ENCODE results near the gene OXGR1.
"Not testable (repeated sequence)": the region's sequence is repeated elsewhere in the genome, so short reads cannot be mapped to it uniquely, and the experiment has no call there.

Gene OXGR1

GRCh38 chr13:96994017-96994857 is at the start of gene OXGR1:
TSS of gene OXGR1 (minus strand) at chr13:96994476. CDS start at chr13:96987759, 6,717 bp downstream.
- peak within 1 kb of the TSS; percentile 13; the same call in 1 of the 2 replicates for H3K4me3 ChIP-seq (ENCODE audit: control insufficient read depth, low read depth, low read length)
- no peak for TF ChIP-seq CTCF (IDR thresholded peaks at IDR 0.05; ENCODE audit: control insufficient read depth, insufficient read depth, low read depth, low read length, missing control alignments)
- DNase-seq (ENCODE audit: low read depth) = no peak

DNA sequence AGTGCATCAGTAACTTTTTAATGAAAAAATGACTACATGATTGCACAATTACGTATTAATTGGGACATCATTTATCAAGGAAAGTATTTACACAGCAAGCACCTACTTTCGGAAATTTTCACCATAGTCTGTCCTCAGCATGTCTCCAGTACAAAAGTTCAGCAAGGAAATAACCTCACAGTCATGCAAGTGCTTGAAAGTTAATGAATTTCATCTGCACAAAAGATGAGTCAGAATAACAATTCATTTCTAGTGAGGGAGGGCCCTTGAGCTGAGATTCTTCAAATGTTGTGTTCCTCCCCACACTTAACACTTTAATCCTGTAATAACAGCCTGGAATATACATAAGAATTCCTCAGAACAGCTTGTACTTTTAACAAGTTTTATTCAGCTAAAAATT is 49.0 kb upstream of the OXGR1 start:
- H3K4me3 ChIP-seq (ENCODE audit: control insufficient read depth, low read depth, low read length) = no peak overlapping the region
- peak; percentile 14 for DNase-seq (ENCODE audit: low read depth)
- no peak for TF ChIP-seq CTCF (IDR thresholded peaks at IDR 0.05; ENCODE audit: control insufficient read depth, insufficient read depth, low read depth, low read length, missing control alignments)

- peak; percentile 25 for TF ChIP-seq CTCF (IDR thresholded peaks at IDR 0.05; ENCODE audit: control insufficient read depth, insufficient read depth, low read depth, low read length, missing control alignments)
- no peak overlapping the region for H3K4me3 ChIP-seq (ENCODE audit: control insufficient read depth, low read depth, low read length)
- DNase-seq (ENCODE audit: low read depth) = peak; percentile 2
These were observed 36.6 kb upstream of the OXGR1 start for GRCh38 chr13:97030705-97031452.

GRCh38 chr13:97028441-97029299 is 34.4 kb upstream of the OXGR1 start:
- H3K4me3 ChIP-seq (ENCODE audit: control insufficient read depth, low read depth, low read length) = no peak overlapping the region
- DNase-seq (ENCODE audit: low read depth) = no peak
- TF ChIP-seq CTCF (IDR thresholded peaks at IDR 0.05; ENCODE audit: control insufficient read depth, insufficient read depth, low read depth, low read length, missing control alignments) = peak; percentile 83

DNA sequence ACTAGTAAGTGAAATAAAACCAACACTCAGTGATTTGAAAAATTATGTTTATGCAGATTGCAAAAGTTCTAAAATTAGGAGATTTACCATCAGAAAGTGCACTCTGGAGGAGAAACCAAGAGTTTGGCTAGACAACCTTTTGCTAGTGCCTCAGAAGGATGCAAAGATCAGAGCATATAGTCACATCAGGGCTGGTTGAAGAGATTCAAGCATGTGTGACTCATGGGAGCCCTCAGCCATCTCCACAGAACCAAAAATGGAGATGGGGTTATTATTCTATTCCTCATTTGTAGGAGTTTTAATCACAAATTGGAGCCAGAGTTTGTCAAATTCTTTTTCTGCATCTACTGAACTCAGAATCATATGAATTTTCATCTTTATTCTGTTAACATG is 32.9 kb upstream of the OXGR1 start:
- H3K4me3 ChIP-seq (ENCODE audit: control insufficient read depth, low read depth, low read length) = no peak overlapping the region
- DNase-seq (ENCODE audit: low read depth) = no peak
- TF ChIP-seq CTCF (IDR thresholded peaks at IDR 0.05; ENCODE audit: control insufficient read depth, insufficient read depth, low read depth, low read length, missing control alignments) = no peak

- no peak for TF ChIP-seq CTCF (IDR thresholded peaks at IDR 0.05; ENCODE audit: control insufficient read depth, insufficient read depth, low read depth, low read length, missing control alignments)
- H3K4me3 ChIP-seq (ENCODE audit: control insufficient read depth, low read depth, low read length) = no peak overlapping the region
- no peak for DNase-seq (ENCODE audit: low read depth)
These were observed 32.4 kb upstream of the OXGR1 start for GRCh38 chr13:97026531-97027161.

GRCh38 chr13:97023812-97024211 is 29.5 kb upstream of the OXGR1 start:
- not testable (repeated sequence) for H3K4me3 ChIP-seq (ENCODE audit: control insufficient read depth, low read depth, low read length); DNase-seq (ENCODE audit: low read depth)

Data from AG09309 (cell line).